Spinal cord (tissue), 10 donors: Measurements from ENCODE around the gene GDF10. TPM values are rescaled to one million over a fixed set of nuclear protein-coding genes. Genes with fewer than 3 reads are reported as not detected.

ENCODE experiments used
- DNase-seq, 6 donors: peaks; one replicate each; pipeline versions ENCODE4 v3.0.0 to v3.0.0-alpha.2; 2013 to 2015; ENCODE audit warnings: low spot score in 6 of 6, low read depth in 4 of 6
- H3K27ac ChIP-seq: one replicate; pipeline ENCODE4 v1.5.1; 2013; ENCODE audit warnings: low read depth, low read length, control low read depth
- H3K27me3 ChIP-seq: one replicate; pipeline ENCODE4 v1.6.1; 2013; ENCODE audit warnings: low read length; ENCODE audit not compliant: control insufficient read depth, insufficient read depth
- H3K36me3 ChIP-seq: one replicate; pipeline ENCODE4 v1.6.1; 2013; ENCODE audit warnings: low read length; ENCODE audit not compliant: control insufficient read depth, insufficient read depth
- H3K4me1 ChIP-seq: one replicate; pipeline ENCODE4 v1.6.1; 2013; ENCODE audit warnings: low read length; ENCODE audit not compliant: control insufficient read depth, insufficient read depth
- H3K4me3 ChIP-seq: one replicate; pipeline ENCODE4 v1.5.1; 2013; ENCODE audit warnings: low read depth, low read length, control low read depth
- H3K9me3 ChIP-seq: one replicate; pipeline ENCODE4 v1.6.1; 2013; ENCODE audit warnings: low read length; ENCODE audit not compliant: control insufficient read depth, insufficient read depth
- WGBS: methylation state at CpG from one replicate; pipeline ENCODE4 v1.1.5; 2013; ENCODE audit warnings: missing lambda C conversion rate; ENCODE audit not compliant: insufficient coverage; 5-methylcytosine and 5-hydroxymethylcytosine counted together
- polyA plus RNA-seq, 2 donors: library from polyadenylated mRNA; unstranded; fragments of 120-200 nt; gene quantifications; one replicate each; pipeline ENCODE4 v1.2.1, GENCODE V29; 2013; ENCODE audit not compliant: insufficient read length in 2 of 2
- total RNA-seq, 2 donors: library from RNA; depleted of rRNA in 1 of 2; stranded (reverse); fragments of 120-200 nt in 1 of 2; fragments of >200 nt in 1 of 2; gene quantifications; one replicate each; pipeline versions ENCODE4 v1.2.3 to v1.2.4, GENCODE V29; 2013 to 2014
- donor health status: healthy.

Gene GDF10
- total and polyA plus RNA-seq, 4 donors: 6.4 to 11.2 (median 7.0) TPM

DNA sequence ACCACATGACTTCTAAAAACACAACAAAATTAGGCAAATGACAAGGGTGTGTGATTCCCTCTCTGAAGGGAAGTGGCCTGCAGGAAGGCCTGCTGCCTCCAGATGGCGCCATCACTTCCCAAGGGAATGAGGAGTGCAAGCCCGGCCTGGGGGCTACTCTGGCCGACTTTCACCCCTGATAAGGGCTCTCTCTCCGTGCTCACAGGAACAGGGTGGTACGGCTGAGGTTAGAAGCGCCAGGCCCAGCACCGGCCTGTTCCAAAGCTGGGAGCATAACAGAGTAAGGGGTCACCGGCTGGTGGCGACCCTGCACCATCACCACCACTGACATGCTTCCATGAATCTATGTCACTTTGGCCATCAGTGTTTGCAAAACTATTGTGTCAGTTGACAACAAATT lies 61.3 kb downstream of the GDF10 start:
- Histone ChIP-seq H3K9me3 (no peaks in the 10 kb centered on the region), H3K27ac (no peak overlapping the region), H3K36me3 (no peaks in the 10 kb centered on the region), H3K27me3 (no peaks in the 10 kb centered on the region), H3K4me3 (no peak overlapping the region), H3K4me1 (peaks cover 14% of the 10 kb centered on the region)
- 53% methylated on average over 9 of the region's 9 CpGs for WGBS
- no peak for DNase-seq

GRCh38 chr10:47362199-47362598 lies 62.2 kb downstream of the GDF10 start:
- no peak for DNase-seq
- Histone ChIP-seq H3K36me3 (no peaks in the 10 kb centered on the region), H3K4me1 (peaks cover 15% of the 10 kb centered on the region), H3K27me3 (no peaks in the 10 kb centered on the region), H3K27ac (no peak overlapping the region), H3K9me3 (no peaks in the 10 kb centered on the region), H3K4me3 (no peak overlapping the region)
- 93% methylated on average over 3 of the region's 3 CpGs for WGBS

Other genes with a start within 250 kb of the GDF10 start
- gene GDF2, start 22.3 kb downstream of the GDF10 start, total RNA-seq: not detected
- gene GDF2, start 22.3 kb downstream of the GDF10 start, polyA plus RNA-seq: under 1 TPM in 1 of 2 donors, not detected in 1; 0.13 TPM
- not detected for gene RBP3, start 48.2 kb downstream of the GDF10 start, total RNA-seq
- gene RBP3, start 48.2 kb downstream of the GDF10 start, polyA plus RNA-seq: under 1 TPM; 0.29 to 0.41 TPM
- 1 to 10 TPM; 4.5 to 8.2 TPM for gene ZNF488, start 84.1 kb downstream of the GDF10 start, total RNA-seq
- 10 to 100 TPM; 32.5 to 39.6 TPM for gene ZNF488, start 84.1 kb downstream of the GDF10 start, polyA plus RNA-seq
- gene ANXA8, start 183.9 kb downstream of the GDF10 start, total RNA-seq: under 1 TPM; 0.17 to 0.20 TPM
- gene ANXA8, start 183.9 kb downstream of the GDF10 start, polyA plus RNA-seq: not detected
- gene FAM25G, start 191.5 kb downstream of the GDF10 start, total RNA-seq: not detected
- gene FAM25G, start 191.5 kb downstream of the GDF10 start, polyA plus RNA-seq: not detected
- gene AGAP9, start 223.4 kb downstream of the GDF10 start, total RNA-seq: 10 to 100 TPM in 1 of 2 donors, 1 to 10 TPM in 1; 1.7 to 13.8 TPM
- gene AGAP9, start 223.4 kb downstream of the GDF10 start, polyA plus RNA-seq: 10 to 100 TPM in 1 of 2 donors, 1 to 10 TPM in 1; 8.7 to 17.3 TPM